BJ (cell line): Measurements from ENCODE around the gene CRTC1. TPM values are rescaled to one million over a fixed set of nuclear protein-coding genes. Genes with fewer than 3 reads are reported as not detected.
A peak's percentile ranks its signal among the peaks of the same experiment; 100 is the strongest.

ENCODE experiments used
- CTCF ChIA-PET: fragments of 350-600 bp; formaldehyde crosslinking; extraction: SDS; loops from one replicate; lab custom pipeline; 2021; ENCODE audit warnings: antibody characterized with exemption, inconsistent platforms; lab: Yijun Ruan, JAX
- POLR2A ChIA-PET: fragments of 300-600 bp; sonication (Branson Sonifier 250); formaldehyde crosslinking; extraction: SDS; loops from one replicate; lab custom pipeline; 2021; ENCODE audit warnings: antibody characterized with exemption; lab: Charles Lee
- DNase-seq: peaks from one replicate; pipeline ENCODE4 v3.0.0-alpha.2; 2011; ENCODE audit warnings: low read depth
- H3K27me3 ChIP-seq: 2 replicates; pipeline ENCODE4 v1.6.0; 2011; ENCODE audit warnings: low read length; ENCODE audit not compliant: control insufficient read depth, insufficient read depth
- H3K36me3 ChIP-seq: 2 replicates; pipeline ENCODE4 v1.5.1; 2011; ENCODE audit warnings: low read length; ENCODE audit not compliant: control insufficient read depth, insufficient read depth
- H3K4me3 ChIP-seq: 2 replicates; pipeline ENCODE4 v1.5.1; 2011; ENCODE audit warnings: low read depth, mild to moderate bottlenecking, control low read depth, low read length
- polyA plus RNA-seq: library from polyadenylated mRNA; depleted of rRNA; stranded (reverse); fragments of >200 nt; gene quantifications from 2 replicates; pipeline ENCODE4 v1.2.3, GENCODE V29; 2011
- TF ChIP-seq, protein P1 (sequence below): IDR thresholded peaks from 2 replicates; pipeline ENCODE4 v1.5.1; 2011; ENCODE audit warnings: low read depth, mild to moderate bottlenecking, control low read depth, inconsistent platforms, low read length, moderate library complexity; ENCODE audit not compliant: insufficient read depth

The CRTC1 gene
- polyA plus RNA-seq, 1 experiment: 1.5 TPM

DNA sequence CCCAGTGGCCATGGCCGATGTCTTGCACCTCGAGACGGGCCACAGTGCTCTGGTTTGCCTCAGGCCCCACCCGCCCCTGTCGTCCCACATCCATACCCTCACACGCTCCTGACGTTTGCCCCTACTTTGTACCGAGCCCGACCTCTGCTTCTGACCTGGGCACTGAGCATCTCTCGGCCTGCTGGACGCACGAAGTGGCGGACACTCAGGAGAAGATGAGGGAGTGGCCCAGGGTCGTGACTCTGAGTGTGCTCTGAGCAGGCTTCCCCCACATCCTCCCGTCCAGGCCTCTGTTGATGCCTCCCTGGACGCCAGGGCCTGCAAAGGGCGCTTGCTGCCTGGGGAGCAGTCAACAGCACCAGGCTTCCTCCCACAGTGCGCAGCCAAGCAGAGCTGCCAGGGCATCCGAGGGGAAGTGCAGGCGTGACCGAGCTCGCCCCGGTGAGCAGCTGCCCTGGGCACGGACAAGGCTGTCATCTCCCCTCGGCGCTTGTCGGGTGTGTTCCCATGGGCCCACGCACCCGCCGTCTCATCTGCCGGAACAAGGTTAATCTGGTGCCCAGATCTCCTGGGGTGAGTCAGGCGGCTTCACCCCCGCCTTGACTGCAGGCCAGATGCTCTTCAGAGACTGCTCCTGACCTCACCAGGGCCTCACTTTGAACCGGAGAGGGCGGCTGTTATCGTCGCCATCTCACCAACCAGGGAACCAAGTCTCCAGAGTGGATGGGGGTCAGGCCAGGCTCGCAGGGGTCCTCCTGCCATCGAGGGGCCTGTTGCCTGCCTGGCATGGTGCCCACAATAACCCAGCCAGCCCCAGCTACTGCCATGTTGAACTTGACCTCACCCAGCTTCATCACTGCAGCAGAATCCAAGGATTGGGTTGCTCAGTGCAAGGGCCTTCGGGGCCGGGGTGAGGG, 80.5 kb downstream of the CRTC1 start:
- H3K36me3 ChIP-seq: no peaks in the 10 kb centered on the region; the same call in 1 of the 2 replicates
- POLR2A ChIA-PET: no interaction called here
- TF ChIP-seq, protein P1, sequence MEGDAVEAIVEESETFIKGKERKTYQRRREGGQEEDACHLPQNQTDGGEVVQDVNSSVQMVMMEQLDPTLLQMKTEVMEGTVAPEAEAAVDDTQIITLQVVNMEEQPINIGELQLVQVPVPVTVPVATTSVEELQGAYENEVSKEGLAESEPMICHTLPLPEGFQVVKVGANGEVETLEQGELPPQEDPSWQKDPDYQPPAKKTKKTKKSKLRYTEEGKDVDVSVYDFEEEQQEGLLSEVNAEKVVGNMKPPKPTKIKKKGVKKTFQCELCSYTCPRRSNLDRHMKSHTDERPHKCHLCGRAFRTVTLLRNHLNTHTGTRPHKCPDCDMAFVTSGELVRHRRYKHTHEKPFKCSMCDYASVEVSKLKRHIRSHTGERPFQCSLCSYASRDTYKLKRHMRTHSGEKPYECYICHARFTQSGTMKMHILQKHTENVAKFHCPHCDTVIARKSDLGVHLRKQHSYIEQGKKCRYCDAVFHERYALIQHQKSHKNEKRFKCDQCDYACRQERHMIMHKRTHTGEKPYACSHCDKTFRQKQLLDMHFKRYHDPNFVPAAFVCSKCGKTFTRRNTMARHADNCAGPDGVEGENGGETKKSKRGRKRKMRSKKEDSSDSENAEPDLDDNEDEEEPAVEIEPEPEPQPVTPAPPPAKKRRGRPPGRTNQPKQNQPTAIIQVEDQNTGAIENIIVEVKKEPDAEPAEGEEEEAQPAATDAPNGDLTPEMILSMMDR: no peak
- DNase-seq: peak; percentile 58
- no peak overlapping the region for H3K4me3 ChIP-seq
- CTCF ChIA-PET: interaction anchor here (0.8 to 0.9 kb wide), 2 partner anchors 83 to 170 kb away, joined by 3 to 4 read pairs; no protein-coding TSS in a partner anchor
- no peaks in the 10 kb centered on the region for H3K27me3 ChIP-seq

DNA sequence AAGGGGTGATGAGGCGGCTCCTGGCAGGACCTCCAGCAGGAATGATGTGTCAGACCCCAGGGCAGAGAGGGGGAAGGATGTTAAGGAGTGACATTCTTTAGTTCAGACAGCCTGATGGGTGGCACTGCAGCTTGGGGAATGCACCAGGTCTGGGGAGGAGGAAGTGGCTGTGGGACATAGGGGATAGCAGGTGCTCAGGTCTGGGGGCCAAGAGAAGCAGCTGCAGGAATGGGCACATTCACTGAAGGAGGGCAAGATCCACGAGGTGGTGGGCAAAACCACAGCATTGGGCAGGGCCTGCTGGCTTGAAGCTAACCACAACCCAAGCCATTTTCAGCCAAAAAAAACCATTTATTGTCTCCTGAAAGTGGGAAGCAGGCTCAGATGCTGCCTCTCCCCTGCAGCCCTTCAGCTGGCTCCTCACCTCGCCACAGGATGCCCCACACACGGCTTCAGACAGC, 81.1 kb downstream of the CRTC1 start:
- POLR2A ChIA-PET: no interaction called here
- CTCF ChIA-PET: interaction anchor here (0.8 to 1.3 kb wide), 2 partner anchors 11 to 82 kb away, joined by 3 read pairs; no protein-coding TSS in a partner anchor
- Histone ChIP-seq H3K4me3 (no peak overlapping the region), H3K36me3 (peaks cover 1% of the 10 kb centered on the region; the same call in 1 of the 2 replicates), H3K27me3 (no peaks in the 10 kb centered on the region)
- DNase-seq: no peak
- TF ChIP-seq, protein P1: no peak

DNA sequence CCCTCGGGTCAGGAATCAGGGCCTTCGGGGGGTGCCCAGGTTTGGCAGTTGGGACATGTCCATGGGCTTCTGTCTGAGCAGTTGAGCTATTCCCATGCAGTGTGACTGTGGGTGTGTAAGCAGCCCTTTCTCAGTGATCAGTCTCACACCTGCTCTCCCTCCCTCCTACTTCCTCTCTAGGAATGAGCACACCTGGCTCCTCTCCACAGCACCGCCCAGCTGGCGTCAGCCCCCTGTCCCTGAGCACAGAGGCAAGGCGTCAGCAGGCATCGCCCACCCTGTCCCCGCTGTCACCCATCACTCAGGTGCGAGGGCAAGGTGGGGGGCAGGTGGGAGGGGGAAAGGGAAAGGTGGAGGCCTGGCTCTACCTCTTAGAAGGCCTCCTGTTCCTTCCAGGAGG, 81.7 kb downstream of the CRTC1 start:
- Histone ChIP-seq H3K4me3 (no peak overlapping the region), H3K36me3 (peaks cover 1% of the 10 kb centered on the region; the same call in 1 of the 2 replicates), H3K27me3 (no peaks in the 10 kb centered on the region)
- CTCF ChIA-PET: interaction anchor here (1.3 kb wide), 1 partner anchor 10 kb away, joined by 3 read pairs; no protein-coding TSS in a partner anchor
- TF ChIP-seq, protein P1: no peak
- no peak for DNase-seq
- POLR2A ChIA-PET: no interaction called here

DNA sequence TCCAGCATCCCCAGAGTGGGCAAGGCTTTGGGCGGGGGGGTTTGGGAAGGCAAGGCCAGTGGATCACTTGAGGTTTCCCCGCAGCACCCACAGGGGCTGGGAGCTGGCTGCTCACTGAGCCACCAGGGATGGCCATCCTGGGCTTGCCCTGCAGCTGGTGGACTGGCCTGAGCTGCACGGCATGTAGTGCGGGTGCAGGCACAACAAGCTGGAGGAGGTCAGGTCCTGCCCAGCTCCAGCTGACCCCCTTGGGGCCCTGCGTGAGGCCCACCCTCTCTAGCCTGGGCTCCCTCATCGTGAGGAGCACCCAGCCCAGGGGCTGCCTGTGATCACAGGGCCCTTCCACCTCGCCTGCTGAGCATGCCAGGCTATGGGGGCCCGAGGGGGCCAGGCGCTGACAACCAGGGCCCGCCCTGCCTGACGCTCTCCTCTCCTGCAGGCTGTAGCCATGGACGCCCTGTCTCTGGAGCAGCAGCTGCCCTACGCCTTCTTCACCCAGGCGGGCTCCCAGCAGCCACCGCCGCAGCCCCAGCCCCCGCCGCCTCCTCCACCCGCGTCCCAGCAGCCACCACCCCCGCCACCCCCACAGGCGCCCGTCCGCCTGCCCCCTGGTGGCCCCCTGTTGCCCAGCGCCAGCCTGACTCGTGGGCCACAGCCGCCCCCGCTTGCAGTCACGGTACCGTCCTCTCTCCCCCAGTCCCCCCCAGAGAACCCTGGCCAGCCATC, 84.7 kb downstream of the CRTC1 start:
- DNase-seq: no peak
- TF ChIP-seq, protein P1: no peak
- ChIA-PET POLR2A (no interaction called here), CTCF (interaction anchor here (0.8 to 1.3 kb wide), 2 partner anchors 79 kb away, joined by 3 read pairs; no protein-coding TSS in a partner anchor)
- Histone ChIP-seq H3K27me3 (no peaks in the 10 kb centered on the region), H3K4me3 (no peak overlapping the region), H3K36me3 (peaks cover 1% of the 10 kb centered on the region; the same call in 1 of the 2 replicates)
